Endothelial cell of umbilical vein (primary cell): Measurements from ENCODE around the gene TMEM145. TPM values are rescaled to one million over a fixed set of nuclear protein-coding genes. Genes with fewer than 3 reads are reported as not detected.

Experiments
- BruUV-seq: library from RNA; stranded (reverse); fragments of 400-500 nt; replicated peaks from 2 replicates; lab custom pipeline; 2021; lab: Mats Ljungman, UMichigan
- CTCF ChIA-PET: fragments of 300-600, 350-600 bp; sonication (Branson Sonifier 250); formaldehyde crosslinking; loops from one replicate; lab custom pipeline; 2021; ENCODE audit warnings: antibody characterized with exemption, inconsistent platforms; lab: Charles Lee
- POLR2A ChIA-PET: fragments of 300-600, 350-600 bp; sonication (Branson Sonifier 250); formaldehyde crosslinking; loops from one replicate; lab custom pipeline; 2021; ENCODE audit warnings: antibody characterized with exemption, inconsistent platforms; lab: Charles Lee
- DNase-seq: peaks from one replicate; pipeline ENCODE4 v3.0.0-alpha.2; 2011; ENCODE audit warnings: low read depth, low spot score
- FAIRE-seq: peaks from 2 replicates; lab custom pipeline; 2011; peaks lifted over from hg19 to GRCh38; lab: Jason Lieb, UNC
- H2AFZ ChIP-seq: 2 replicates; pipeline ENCODE4 v1.6.0; 2012; ENCODE audit warnings: low read depth, low read length, control low read depth, inconsistent platforms
- H3K27ac ChIP-seq: 2 replicates; pipeline ENCODE4 v1.5.1; 2011; ENCODE audit warnings: low read depth, mild to moderate bottlenecking, control low read depth, low read length, moderate library complexity; ENCODE audit not compliant: insufficient read depth
- H3K27me3 ChIP-seq, 2 experiments: 2 replicates each; pipeline versions ENCODE4 v1.6.0 to v1.6.1; 2011; ENCODE audit warnings: low read length in 2 of 2, mixed read lengths in 1 of 2; ENCODE audit not compliant: control insufficient read depth in 2 of 2, insufficient read depth in 2 of 2
- H3K36me3 ChIP-seq, 2 experiments: 2 replicates in 1 of 2; 3 replicates in 1 of 2; pipeline ENCODE4 v1.5.1; 2011; ENCODE audit warnings: low read length in 2 of 2, mild to moderate bottlenecking in 1 of 2, moderate library complexity in 1 of 2; ENCODE audit not compliant: control insufficient read depth in 2 of 2, insufficient read depth in 2 of 2; ENCODE audit errors: extremely low read depth in 1 of 2
- H3K4me1 ChIP-seq: 3 replicates; pipeline ENCODE4 v1.5.1; 2011; ENCODE audit warnings: mild to moderate bottlenecking, low read length; ENCODE audit not compliant: control insufficient read depth, insufficient read depth; ENCODE audit errors: extremely low read depth
- H3K4me2 ChIP-seq: 2 replicates; pipeline ENCODE4 v1.6.1; 2011; ENCODE audit warnings: low read length, control low read depth, mixed read lengths; ENCODE audit not compliant: insufficient read depth
- H3K4me3 ChIP-seq, 3 experiments: fragments of 200-600 bp in 1 of 3; sonication (generic), shearing (Covaris generic) in 1 of 3; replicated peaks in 1 of 3; 2 replicates each; pipeline ENCODE4 v1.5.1; 2011 to 2016; ENCODE audit warnings: control low read depth in 3 of 3, low read length in 3 of 3, mild to moderate bottlenecking in 2 of 3, inconsistent platforms in 1 of 3, low read depth in 1 of 3, moderate library complexity in 1 of 3; ENCODE audit not compliant: insufficient read depth in 1 of 3
- H3K79me2 ChIP-seq: 2 replicates; pipeline ENCODE4 v1.6.0; 2012; ENCODE audit warnings: low read length, inconsistent platforms; ENCODE audit not compliant: control insufficient read depth, insufficient read depth
- H3K9ac ChIP-seq: replicated peaks from 2 replicates; pipeline ENCODE3; 2011; ENCODE audit warnings: low read length, control low read depth; ENCODE audit not compliant: insufficient read depth; ENCODE audit errors: extremely low read depth
- H3K9me1 ChIP-seq: replicated peaks from 3 replicates; pipeline ENCODE4 v1.6.0; 2011; ENCODE audit warnings: mild to moderate bottlenecking, low read length; ENCODE audit not compliant: control insufficient read depth, insufficient read depth; ENCODE audit errors: extremely low read depth
- H3K9me3 ChIP-seq: replicated peaks from 2 replicates; pipeline ENCODE4 v1.5.1; 2012; ENCODE audit warnings: low read length, inconsistent platforms; ENCODE audit not compliant: control insufficient read depth, insufficient read depth
- H4K20me1 ChIP-seq: replicated peaks from 2 replicates; pipeline ENCODE3; 2011; ENCODE audit warnings: mild to moderate bottlenecking, low read length; ENCODE audit not compliant: control insufficient read depth, insufficient read depth; ENCODE audit errors: extremely low read depth
- CTCF ChIP-seq, 2 donors: IDR thresholded peaks; 1 replicate in 1 of 2; 2 replicates in 1 of 2; pipeline ENCODE4 v1.5.1; 2011; ENCODE audit warnings: low read length in 2 of 2, mild to moderate bottlenecking in 2 of 2, moderate library complexity in 2 of 2, control low read depth in 1 of 2, inconsistent platforms in 1 of 2, low read depth in 1 of 2; ENCODE audit not compliant: insufficient read depth in 1 of 2; ENCODE audit errors: extremely low read depth in 1 of 2
- EZH2 ChIP-seq: IDR thresholded peaks from 2 replicates; pipeline ENCODE4 v1.6.1; 2012; ENCODE audit warnings: borderline replicate concordance, low read depth, mild to moderate bottlenecking, moderate library complexity, low read length, inconsistent platforms; ENCODE audit not compliant: severe bottlenecking
- FOS ChIP-seq: IDR thresholded peaks from 2 replicates; pipeline ENCODE4 v1.6.1; 2011; ENCODE audit warnings: mild to moderate bottlenecking, low read length, moderate library complexity, borderline replicate concordance; ENCODE audit not compliant: insufficient read depth
- GATA2 ChIP-seq: IDR thresholded peaks from 2 replicates; pipeline ENCODE4 v1.7.0; 2011; ENCODE audit warnings: low read depth, mild to moderate bottlenecking, moderate library complexity, mixed read lengths, low read length; ENCODE audit not compliant: insufficient read length, insufficient read depth
- JUN ChIP-seq: IDR thresholded peaks from 2 replicates; pipeline ENCODE4 v1.6.1; 2011; ENCODE audit warnings: borderline replicate concordance, low read depth; ENCODE audit not compliant: insufficient read length, insufficient read depth
- MAX ChIP-seq: IDR thresholded peaks from 2 replicates; pipeline ENCODE4 v1.6.1; 2011; ENCODE audit not compliant: insufficient read depth, insufficient read length
- MYC ChIP-seq: IDR thresholded peaks from one replicate; pipeline ENCODE4 v1.6.1; 2011; ENCODE audit warnings: mild to moderate bottlenecking, low read depth, low read length
- POLR2A ChIP-seq: IDR thresholded peaks from 2 replicates; pipeline ENCODE4 v1.6.1; 2012; ENCODE audit warnings: low read depth, mild to moderate bottlenecking, control low read depth, low read length
- POLR2AphosphoS5 ChIP-seq: IDR thresholded peaks from 2 replicates; pipeline ENCODE4 v1.6.1; 2012; ENCODE audit warnings: low read depth, mild to moderate bottlenecking, control low read depth, low read length, moderate library complexity; ENCODE audit not compliant: insufficient read depth
- dilution Hi-C: fragments of 300-500 bp; cut with MboI; formaldehyde crosslinking; loops from one replicate; pipeline ENCODE4 v1.15.0; 2019; ENCODE audit warnings: low sequenced_read_pairs; ENCODE audit not compliant: extremely low pct_ligation_motif_present
- intact Hi-C: fragments of 100-400 bp; cut with micrococcal nuclease; formaldehyde crosslinking; loops from one replicate; pipeline ENCODE4 v1.10.0; 2022
- polyA plus RNA-seq, 4 experiments: library from polyadenylated mRNA; depleted of rRNA in 3 of 4; stranded (reverse) in 3 of 4; unstranded in 1 of 4; fragments of >200 nt; gene quantifications; 2 replicates each; pipeline versions ENCODE4 v1.2.1 to v1.2.3, GENCODE V29; 2011 to 2012; ENCODE audit warnings: missing spikeins in 1 of 4
- total RNA-seq: library from RNA; stranded (reverse); gene quantifications from 2 replicates; pipeline ENCODE4 v1.2.3, GENCODE V29; 2021

The TMEM145 gene
- total and polyA plus RNA-seq, 2 donors (not counting 3 experiments of a cell fraction or from before 2014, with no cell fraction given), result not detected

- dilution Hi-C loops (no loop called here), intact Hi-C loops (no loop called here)
- Histone ChIP-seq H3K4me2 (no peak overlapping the region), H2AFZ (no peak overlapping the region), H3K4me3 (no peak overlapping the region), H3K79me2 (no peaks in the 10 kb centered on the region), H3K36me3 (peaks cover 0 to 25% of the 10 kb centered on the region in 2 experiments), H3K4me1 (no peaks in the 10 kb centered on the region), H3K27ac (no peak overlapping the region), H3K27me3 (no peaks in the 10 kb centered on the region), H3K9me1 (no peaks in the 10 kb centered on the region), H3K9ac (no peak overlapping the region), H3K9me3 (no peaks in the 10 kb centered on the region), H4K20me1 (no peaks in the 10 kb centered on the region)
- POLR2A ChIA-PET, result no interaction called here
- no peak for FAIRE-seq
- CTCF ChIA-PET, result interaction anchor here (1.0 kb wide), 1 partner anchor 14 kb away, joined by 3 read pairs; no protein-coding TSS in a partner anchor
- no peak for TF ChIP-seq JUN
- TF ChIP-seq POLR2A, result no peak
- no peak for TF ChIP-seq GATA2
- TF ChIP-seq MYC, result no peak
- no peak for TF ChIP-seq FOS
- TF ChIP-seq MAX, result no peak
- no peak for TF ChIP-seq EZH2
- no peak for TF ChIP-seq CTCF (IDR thresholded peaks at IDR 0.05; ENCODE audit: extremely low read depth in 1 of 2, insufficient read depth in 1 of 2, low read depth in 1 of 2, low read length in 2 of 2)
- no peak for TF ChIP-seq POLR2AphosphoS5
- no peak for DNase-seq
- BruUV-seq, result no TSS peak
Measured at GRCh38 chr19:42356686-42357085, 43.6 kb downstream of the TMEM145 start.
